NCI-H748 (cell line): ENCODE results near the gene SLC30A2.

Source experiments
- DNase-seq: peaks from one replicate; lab custom pipeline; 2025; ENCODE audit not compliant: unreplicated experiment; lab: John Stamatoyannopoulos, UW

SLC30A2 gene

DNA sequence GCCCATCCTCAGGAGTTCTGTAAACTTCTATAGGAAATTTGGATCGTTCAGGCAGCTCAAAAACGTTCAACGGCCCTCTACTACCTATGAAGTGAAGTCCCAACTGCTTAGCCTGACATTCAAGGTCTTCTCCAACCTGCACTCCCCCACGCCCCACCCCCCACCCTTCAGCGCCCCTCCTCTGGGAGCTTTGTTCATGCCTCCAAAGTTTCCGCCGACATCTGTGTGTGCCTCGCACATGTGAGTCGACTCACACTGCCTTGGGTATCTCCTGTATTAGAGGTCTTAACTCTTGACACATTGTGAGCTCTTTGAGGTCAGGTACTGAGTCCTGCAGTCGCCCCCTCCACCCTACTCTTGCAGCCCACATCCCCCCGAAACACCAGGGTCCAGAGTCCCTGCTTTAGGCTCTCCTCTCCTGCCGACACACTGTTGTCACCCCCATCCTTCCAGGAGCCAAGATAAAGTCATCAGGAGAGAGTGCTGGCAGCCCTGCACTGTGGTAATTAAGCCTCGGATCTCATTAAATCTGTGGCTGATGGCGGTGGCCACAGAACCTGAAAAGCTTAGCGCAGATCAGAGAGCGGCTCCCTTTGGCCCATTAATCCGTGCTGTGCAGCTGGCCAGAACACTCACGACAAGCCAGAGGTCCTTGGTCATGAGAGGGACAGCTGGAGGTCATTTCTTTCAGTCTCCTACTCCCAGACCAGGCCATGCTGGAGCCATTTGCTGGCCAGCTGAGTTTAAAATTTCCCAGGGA is 46.7 kb downstream of the SLC30A2 start:
- no peak for DNase-seq

DNA sequence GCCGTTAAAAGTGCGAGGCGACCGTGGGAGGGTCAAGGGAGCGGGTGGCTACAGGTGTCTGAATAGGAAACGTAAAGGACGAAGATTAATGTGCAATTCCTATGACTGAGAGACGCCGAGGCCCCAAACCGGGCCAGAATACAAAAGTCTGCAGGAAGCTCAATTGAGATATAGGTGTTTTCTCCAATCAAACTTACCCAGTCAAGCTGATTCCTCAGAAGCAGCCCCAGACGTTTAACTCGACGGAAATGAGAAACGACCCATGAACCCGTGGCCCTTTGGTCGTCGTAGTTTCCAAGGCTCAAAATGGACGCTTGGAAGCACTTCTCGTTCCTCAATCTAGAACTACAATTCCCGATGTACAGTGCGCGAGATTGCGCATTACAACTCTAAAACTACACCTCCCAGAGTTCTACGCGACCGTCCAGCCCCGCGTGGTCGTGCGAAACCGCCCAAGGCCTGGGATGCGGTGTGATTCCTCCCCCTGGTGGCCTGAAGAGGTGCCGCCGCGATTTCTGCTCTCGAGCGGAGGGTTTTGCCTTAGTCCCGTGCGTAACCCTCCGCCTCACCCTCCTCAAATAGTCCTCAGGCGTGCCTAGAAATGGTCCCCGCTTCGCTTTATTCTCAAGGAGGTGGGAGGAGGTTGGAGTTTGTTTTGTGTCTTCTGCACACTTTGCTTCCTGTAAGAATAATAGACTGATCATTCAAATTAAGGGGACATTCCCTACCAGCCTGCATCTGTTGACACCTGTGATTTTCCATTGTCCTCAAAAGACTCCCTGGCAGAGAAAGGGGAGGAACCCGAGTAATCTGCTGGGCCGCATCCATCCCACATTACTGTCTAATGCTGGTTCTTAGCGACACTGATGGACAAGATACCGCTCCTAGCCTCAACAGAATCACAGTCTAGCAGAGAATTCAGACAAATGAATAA is 47.8 kb downstream of the SLC30A2 start, which contains the start of gene PAFAH2:
Gene PAFAH2 (minus strand): TSS at position 236 of the 934 bp plus-strand sequence. CDS start 7,247 bp downstream, outside the sequence.
- peak; percentile 98 for DNase-seq

DNA sequence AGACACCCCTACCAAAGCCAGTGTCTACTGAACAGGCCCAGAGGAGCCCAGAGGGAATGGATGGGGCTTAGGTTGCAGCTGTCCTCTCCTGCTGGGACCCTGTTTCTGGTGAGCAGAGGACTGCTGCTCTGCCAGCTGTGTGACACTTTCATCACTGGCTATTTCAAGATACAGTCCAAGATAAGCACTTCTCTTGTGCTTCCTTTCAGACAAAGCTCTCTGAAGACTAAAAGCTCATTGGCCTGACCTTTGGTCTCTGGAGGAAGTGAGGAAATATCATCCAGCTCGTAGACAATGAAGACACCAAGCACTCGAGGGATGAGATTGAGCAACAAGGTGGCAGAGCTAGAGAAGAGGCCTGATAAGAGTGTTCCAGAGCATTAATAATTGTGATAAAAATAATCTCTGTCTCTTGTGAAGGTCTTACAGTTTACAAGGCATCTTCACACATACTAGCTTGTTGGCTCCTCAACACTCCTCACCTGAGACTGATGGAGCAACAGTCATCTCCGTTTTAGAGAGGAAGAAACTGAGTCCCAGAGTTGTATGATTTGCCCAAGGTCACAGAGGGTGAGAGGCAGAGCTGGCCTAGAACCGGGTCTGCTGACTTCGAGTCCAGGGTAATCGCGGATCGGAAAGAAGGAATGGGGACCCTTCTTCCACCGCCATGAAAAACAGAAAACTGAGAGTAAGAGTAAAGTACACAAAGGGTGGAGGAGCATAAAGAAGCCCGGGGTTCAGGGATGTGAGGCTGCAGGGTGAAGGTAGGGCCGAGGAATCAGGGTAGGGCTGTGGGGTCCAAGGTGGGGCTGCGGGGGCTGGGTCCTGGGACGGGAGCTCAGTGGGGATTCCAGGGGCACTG is 48.7 kb downstream of the SLC30A2 start:
- DNase-seq, result peak; percentile 25

DNA sequence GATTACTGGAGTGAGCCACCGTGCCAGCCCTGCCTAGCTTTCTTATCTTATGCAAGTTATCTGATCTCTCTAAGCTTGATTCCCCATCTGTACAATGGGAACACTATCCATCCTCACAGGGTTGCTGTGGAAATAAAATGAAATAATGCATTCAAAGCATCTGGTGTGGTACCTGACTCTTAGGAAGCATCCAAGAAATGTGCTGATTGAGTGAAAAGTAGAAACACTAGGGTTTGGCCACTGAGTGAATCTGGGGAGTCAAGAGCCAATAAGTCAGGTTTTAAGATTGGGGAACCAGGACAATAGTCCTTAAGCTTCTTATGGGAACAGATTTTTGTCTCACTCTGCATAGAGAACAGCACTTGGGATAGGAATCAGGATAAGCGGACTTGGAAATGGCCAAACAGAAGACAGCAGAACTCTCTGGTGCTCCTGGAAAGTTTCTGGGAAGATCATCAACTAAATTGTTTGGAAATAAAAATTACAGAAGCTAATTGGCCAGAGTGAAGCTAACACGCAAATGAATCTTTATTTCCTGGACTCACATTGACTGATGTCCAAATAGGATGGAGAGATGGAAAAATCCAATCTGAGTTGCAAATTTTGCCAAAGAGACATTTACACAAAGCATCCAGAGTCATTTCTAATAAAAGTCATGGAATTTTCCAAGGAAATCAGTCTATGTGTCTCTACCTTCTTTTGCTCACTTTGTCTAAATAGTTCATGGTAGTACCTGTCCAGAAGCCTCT is 51.3 kb downstream of the SLC30A2 start:
- no peak for DNase-seq

DNA sequence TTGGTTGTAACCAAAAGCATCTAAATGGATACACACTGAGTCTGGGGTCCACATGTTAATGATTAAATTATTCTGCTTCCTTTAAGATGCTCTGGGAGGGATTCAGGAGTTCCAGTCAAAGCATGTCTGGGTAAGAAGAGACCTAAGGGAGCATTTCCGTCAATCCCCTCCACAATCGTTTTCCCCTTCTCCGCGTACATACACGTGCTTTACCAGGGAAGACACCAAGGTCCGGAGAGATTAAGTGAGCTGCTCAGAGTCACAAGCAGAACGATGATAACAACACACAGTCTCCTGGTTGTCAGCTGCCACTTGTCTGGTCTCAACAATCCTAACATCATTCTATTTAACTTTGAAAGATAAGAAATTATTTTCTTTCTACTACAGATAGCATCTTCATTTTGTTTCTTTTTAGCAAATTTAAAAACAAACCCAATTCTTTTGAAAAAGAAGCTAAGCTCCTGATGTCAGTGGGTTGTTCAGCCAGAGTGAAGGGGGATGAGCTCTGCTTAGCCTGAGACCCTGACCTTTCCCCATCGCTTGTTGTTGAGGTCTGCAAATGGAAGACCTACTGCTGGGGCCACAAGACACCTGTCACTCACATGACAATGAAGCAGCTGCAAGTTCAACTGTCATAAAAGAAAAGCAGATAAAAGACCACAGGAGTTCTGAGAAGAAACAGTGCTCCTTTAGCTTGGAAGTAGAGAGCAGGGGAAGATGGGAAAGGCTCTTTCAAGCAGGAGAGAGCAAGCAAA is 52.5 kb downstream of the SLC30A2 start:
- no peak for DNase-seq

DNA sequence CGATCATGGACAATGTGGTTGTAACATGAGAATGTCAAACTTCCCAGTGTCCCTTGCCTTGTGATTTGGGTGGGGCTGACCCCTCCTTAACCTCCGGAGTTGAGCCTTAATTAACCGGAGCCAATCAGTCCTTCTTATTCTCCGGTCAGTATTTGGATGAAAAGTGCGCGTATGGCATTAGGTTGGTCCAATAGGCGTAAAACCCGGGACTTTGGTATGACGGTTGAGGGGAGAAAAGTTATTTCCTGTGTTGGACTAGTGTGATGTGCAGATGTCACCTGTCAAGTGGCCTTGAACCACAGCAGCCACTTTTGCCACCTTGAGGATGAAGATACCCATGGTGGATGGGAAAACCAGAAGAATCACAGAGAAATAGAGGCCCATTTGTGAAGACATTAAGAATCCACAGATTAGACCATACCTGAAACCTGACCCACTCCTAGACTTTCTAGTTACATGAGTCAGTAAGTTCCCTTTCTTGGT is 53.2 kb downstream of the SLC30A2 start:
- no peak for DNase-seq

DNA sequence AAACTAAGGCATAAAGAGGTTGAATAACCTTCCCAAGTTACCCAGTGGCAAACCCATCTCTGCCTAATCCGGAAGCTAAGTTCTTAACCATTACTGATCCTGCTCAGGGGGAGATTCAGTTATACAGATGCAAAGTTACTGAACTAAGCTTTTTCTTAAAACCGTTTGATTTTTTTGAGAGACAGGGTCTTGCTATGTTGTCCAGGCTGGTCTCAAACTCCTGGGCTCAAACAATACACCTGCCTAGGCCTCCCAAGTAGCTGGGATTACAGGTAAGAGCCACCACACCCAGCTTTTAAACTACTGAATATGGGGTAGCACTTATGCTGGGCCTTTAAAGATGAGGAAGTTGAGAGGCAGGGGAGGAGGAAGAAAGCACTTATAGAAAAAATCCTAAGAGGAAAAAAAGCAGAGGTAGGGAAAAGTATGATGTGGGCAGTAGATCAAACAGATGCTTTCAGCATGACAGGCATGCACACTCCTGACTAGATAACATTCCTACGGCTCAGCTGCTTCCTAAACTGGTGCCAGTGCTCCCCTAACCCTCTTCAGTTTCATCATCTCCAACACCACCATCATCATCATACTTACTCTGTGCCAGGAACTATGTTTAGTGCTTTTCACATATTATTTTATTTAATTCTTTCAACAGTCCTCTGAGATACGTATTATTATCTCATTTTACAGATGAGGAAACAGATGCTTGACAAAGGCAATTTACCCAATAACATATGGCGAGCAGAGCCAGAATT is 53.8 kb downstream of the SLC30A2 start:
- DNase-seq, result no peak

DNA sequence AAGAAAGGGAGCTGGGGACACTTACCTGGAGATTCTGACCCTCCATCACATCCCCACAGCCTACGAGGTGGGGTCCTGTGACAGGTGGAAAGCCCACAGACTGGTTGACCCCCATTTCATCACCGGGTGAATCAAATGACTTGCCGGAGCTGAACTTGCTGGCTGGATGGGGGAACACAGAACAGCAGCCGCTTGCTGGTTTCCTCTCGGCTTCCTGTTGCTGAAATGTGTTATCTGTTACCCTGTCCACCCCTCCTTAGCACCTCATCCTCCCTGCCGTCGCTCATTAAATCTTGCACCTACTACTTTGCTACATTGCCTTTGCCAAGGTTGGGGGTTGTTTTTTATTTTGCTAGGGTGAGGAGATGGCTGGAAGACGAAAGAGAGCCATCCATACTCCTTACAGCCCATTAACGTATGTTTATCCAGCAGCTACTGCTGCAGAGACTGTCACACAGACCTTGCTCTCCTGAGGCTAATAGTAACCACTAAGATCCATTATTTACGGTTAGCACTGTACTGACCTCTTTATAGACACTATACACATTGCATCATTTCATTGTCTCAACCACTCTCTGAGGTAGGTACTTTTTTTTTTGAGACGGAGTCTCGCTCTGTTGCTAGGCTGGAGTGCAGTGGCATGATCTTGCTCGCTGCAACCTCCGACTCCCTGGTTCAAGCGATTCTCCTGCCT is 55.1 kb downstream of the SLC30A2 start:
- no peak for DNase-seq

DNA sequence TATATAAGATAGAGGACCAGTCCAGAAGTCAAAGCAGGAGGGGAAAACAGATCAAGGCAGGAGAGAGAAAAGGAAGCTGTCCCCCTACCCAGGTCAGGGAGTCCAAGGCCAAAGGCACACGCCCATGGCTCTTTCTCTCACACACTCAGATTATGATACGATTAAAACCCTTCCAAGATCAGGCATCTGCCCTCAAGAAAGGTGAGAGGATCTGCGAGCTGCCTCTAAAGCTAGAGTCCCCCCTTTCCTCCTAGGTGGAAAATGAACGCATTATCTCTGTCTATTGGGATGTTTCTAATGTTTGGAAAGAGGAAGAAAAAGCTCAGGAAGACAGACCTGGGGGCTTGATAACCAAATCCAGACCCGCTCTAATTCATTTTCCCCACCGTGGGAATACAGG is 55.7 kb downstream of the SLC30A2 start:
- DNase-seq, result no peak

DNA sequence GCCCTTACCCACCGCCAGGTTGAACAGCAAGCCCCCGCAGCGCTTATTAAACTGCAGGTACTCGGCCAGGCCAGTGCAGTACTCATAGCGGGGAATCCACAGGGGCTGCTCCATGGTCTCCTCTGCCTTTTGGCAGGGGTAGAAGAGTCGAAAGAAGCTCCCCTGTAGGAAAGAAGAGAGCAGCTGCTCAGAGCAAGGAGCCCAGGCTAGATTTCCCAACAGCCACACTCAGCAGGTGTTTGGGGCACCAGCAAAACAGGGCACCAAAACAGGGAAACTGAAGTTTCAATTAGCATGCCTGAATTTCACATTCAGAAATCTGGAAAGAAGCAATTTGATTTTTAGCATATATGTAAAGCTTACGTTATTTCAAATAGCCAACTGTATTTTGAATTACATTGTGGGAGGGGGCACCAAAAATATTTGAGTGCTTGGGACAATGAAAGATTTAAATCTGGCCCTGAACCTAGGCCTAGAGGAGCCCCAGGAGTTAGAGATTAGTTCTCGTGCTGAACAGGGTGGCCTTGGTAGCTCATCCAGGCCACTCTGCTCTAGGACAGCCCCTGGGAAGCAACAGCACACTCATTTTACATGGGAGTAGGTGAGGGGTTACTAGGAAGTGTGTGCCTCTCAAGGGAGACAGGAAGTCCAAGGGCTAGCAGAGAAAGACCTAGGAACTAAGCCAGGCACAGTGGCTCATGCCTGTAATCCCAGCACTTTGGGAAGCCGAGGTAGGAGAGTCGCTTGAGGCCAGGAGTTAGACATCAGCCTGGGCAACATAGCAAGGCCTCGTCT is 56.3 kb downstream of the SLC30A2 start:
- no peak for DNase-seq

DNA sequence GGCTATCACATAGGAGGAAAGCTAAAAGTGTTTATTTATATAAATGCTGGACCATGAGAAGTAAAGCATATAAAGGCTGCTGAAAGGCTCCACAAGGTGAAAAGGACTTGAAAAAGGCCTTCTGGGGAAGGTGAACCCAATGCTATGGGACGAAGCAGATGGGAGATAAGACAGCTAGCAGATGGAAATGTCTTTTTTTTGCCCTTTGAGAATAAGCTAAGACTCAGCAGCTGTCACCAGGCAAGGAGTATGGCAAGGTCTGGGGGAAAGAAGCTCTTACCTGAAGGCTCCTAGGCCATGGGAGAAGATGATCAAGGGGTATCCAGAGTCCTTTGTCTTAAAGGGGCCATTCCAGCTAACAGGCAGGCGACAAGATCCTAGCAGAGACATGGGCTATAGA is 58.0 kb downstream of the SLC30A2 start:
- no peak for DNase-seq
